ENCODE data around the gene PRKN. TPM values are rescaled to one million over a fixed set of nuclear protein-coding genes. Genes with fewer than 3 reads are reported as not detected.

PRKN gene
- not detected in 2 replicates for total RNA-seq

DNA sequence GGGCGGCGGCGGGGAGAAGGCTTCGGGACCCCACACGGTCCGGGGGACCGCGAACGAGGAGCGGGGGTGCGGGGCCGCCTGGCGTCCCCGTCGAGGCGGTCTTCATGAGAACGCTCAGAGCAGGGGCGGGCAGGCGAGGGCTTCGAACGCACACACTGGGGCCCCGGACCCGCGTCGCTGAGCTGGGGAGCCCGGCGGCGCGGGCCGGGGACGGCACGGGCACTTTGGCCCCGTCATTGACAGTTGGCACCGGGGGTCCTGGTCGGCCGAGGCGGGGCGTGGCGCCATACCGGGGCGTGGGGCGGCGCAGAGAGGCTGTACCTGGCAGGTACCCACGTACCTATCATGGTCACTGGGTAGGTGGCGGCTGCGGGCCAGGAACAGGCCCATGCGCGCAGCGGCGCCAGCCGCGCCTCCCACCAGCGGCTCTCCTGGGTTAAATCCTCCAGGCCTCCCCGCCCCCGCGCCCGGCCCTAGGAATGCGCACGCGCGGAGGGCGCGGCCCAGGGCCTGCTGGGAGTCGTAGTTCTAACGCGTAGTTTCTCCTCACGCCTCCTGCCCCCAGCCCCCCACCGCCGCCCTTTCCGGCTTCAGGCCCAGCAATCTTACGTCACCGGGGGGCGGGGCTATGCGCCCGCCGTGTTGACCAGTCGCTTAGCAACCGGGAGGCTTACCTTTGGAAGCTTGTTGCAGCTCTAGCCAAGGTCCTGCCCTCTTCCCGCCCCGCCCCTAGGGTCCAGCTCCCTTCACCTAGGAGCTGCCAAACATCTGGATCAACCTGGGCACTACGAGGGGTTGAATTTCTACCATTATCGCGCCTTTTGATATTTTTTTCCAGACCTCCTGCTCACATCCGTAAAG is at the start of gene PRKN, which contains the start of gene PACRG:
PRKN (minus strand) TSS at position 445 of the 861 bp plus-strand sequence.
PACRG (plus strand) TSS at position 653 of the 861 bp plus-strand sequence.
- intact Hi-C loops (cut with micrococcal nuclease): loop anchor here (1.0 to 10.0 kb wide), 6 partner anchors 687 to 1735 kb away; partner anchors contain the start of genes AGPAT4 and QKI

DNA sequence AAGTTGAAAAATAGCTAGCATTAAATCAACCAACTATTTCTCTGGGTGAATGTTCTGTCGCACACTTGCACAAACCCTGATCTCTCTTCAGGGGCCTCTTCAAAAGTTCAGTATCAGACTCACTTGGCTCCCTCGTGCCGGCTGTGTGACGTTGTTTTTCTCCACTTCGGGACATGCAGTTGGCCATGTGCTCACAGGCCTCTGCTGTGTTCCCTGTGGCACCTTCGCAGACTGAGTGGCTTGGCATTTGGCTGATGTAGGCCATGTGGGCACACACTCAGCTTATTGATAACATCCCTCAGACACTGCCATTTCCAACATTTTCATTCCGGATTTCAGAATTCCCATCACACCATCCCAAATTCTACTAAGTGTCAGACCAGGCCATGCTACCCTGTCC is 49.5 kb upstream of the PRKN start:
- intact Hi-C loops (cut with micrococcal nuclease): no loop called here

DNA sequence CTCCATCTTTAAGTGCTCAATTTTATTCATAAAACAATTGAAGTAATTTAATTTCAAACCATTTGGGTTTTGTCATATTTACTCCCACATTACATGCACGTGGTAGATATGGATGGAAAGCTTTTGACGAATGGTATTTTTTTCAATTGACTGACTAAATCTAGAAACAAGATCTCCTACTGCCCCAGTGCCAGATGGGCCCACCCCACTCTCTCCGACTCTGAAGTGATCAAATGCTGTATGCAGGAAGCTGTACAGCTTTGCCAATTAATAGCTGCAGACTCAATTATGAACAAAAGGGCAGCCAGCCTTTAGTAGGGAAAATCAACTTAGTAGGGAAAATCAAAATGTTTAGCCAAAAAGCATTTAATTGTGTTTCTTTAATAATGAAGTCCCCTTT is 46.4 kb upstream of the PRKN start:
- intact Hi-C loops (cut with micrococcal nuclease): no loop called here

DNA sequence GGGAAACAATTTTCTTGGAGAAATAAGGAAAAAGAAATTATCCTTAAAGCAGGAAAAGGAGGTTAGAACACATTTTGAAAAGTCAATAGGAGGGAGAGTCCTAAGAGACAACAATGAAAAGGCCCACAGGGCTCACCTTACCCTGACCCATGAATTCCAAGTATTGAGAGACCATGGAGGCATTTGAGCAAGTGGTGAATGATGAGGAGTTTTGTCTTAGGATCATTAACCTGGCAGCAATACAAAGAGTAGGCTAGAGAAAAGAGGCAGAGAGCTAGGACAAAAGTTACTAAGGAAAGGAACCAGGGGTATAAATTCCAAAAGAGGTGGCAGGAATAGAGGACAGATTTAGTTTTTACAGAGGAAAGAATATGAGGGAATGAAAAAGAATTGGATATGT is 44.9 kb upstream of the PRKN start:
- intact Hi-C loops (cut with micrococcal nuclease): no loop called here

DNA sequence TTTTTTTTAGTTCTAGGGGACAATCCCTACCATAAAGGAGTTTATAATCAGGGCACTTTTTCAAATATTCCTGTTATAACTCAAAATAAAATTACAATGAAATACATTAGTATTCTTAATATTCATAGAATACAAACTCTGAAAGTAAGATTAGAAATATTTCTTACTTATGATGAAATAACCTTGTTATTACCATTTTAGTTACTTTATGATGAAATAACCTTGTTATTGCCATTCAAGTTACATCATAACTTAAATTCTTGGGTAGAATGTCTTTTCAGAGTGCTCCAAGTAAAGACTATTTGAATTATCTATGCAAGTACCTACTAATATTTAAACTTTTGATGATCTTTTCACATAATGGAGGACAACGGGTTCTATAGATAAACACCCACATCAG is 43.4 kb upstream of the PRKN start:
- intact Hi-C loops (cut with micrococcal nuclease): no loop called here

DNA sequence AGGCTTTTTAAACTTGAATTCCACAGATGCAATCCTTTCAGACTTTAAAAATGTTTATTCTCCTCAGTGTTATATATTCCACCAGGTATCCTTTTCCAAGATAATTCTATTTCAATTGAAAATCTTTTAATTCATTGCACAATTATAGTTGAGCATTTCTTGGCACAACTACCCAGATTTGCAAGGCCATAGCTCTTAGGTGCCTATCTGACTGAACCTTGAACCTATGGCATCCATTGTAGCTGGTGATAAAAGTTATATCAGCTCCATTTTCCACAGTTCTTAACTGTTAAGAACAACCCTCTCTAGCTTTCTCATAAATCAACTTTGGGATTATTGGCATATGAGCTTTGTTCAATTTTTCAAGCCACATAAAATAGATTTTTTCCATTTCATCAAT is 42.6 kb upstream of the PRKN start:
- intact Hi-C loops (cut with micrococcal nuclease): no loop called here

DNA sequence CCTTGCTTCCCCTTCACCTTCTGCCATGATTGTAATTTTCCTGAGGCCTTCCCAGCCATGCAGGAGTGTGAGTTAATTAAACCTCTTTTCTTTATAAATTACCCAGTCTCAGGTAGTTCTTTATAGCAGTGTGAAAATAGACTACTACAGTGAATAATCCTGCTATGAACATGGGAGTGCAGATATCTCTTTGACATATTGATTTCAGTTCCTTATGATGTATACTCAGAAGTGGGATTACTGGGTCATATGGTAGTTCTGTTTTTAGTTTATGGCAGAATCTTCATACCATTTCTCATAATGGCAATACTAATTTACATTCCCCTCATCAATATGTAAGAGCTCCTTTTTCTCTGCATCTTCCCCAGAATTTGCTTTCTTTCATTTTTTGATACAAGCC is 26.2 kb upstream of the PRKN start:
- intact Hi-C loops (cut with micrococcal nuclease): no loop called here

DNA sequence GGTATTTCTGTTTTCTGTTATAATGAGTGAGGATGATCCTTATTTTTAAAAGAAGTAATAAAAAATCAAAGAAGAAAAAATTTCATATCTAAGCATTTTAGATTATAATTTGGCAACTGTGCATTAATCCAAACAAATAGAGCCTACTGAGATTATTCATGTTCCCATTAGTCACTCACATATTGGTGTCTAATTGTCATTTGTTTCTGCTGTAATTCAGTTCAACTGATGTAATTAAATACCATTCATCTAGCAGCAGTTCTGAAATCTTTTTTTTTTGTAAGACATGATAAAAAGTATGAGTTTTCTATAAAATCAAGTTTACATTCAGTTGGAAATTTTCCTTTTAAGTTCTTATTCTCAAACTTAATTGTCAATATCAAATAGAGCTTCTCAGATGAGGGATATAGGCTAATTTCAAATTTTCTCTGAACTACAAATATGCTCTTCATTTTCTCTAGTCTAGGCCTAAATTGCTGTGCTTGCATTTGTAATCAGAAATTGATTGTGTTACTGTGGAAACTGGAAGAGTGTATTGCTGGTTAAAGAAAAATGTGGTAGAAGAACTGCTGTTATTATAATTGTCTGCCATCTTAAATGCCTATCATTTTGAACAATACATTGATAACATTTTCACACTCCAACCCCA is 23.8 kb upstream of the PRKN start:
- intact Hi-C loops (cut with micrococcal nuclease): no loop called here

DNA sequence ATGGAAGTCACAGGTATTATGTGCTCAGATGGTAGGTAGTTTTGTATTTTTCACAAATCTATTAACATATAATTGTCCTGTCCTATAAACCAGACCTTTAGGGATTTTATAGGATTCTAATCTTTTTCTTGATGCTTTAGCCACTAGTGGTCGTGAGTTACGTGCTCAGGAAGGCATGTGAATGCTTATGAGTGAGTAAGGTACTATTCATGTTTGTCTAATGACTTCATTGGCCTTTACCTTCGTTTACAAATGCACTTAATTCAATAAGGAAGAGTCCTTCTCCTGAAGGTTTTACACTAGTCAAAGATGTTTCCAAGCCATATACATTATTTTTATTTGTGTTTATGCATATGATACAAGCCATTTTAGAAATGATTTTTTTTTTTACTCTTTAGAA is 23.2 kb upstream of the PRKN start:
- intact Hi-C loops (cut with micrococcal nuclease): no loop called here

DNA sequence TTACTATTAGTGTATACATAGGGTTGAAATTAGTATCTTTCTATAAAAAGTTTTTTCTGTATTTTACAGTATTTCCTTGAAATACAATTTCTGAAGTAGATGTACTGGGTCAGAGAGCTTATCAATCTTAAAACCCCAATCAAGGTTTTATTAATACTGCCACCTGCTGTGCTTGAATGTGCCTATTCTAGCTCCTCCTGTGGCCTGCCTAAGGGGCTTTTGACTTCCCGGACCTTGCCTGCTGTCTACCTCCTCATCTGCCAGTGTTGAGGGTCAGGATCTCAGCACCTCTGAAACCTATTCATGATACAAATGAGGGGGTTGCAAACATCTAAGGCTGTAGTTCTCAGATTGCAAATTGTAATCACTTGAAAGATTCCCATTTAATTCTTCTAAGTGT is 9.4 kb upstream of the PRKN start:
- intact Hi-C loops (cut with micrococcal nuclease): no loop called here

DNA sequence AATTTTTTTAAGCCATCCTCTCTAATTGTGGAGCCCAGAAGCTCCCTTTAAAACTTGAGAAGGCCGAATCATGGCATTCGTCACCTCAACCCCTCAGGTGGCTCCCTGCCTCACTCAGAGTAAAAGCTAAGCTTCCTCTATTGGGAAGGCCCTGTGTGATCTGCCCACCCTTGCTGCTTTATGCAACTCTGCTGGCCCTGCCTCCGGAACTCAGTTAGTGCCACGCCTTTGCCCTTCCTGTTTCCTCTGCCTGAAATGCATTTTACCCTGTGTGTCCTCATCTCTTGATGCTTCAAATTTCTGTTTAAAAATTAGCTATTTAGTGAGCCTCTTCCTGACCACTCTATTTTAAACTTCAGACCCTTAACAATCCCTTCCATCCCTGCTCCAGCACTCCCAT is 5.9 kb upstream of the PRKN start:
- intact Hi-C loops (cut with micrococcal nuclease): no loop called here

DNA sequence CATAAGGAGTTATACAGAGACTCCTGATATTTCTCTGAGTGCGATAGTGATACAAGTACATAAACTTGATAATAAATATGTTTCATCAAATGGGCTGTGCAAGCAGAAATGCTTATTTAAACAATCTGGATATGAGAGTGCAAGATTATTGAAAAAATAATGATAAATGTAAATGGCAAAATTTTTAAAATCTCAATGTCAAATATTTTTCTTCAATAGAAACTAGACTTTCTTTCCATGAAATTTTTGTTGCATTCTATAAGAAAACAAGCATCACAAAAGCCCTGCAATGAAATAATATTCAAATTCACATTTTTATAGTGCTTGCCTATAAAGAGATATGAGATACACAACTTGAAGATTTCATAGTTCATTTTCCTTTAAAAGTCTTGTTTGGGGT is 2.9 kb upstream of the PRKN start:
- intact Hi-C loops (cut with micrococcal nuclease): no loop called here

DNA sequence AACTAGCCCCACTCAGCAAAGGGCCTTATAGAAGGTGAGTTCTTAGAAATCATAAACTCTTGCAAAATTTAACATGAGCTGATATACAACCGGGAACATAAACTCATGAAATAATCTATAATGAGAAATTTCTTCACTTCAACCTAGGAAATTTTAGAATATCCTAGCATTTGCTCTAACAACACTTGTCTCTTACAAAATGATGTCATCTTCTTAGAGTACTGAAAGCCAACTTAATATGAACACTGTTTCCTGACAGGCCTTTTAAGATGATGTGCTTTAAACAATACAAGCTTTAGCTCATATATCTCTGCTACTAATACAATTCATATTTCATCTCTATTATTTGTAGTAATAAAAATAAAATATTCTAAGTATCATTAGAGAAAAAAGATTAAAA is 1.1 kb upstream of the PRKN start:
- intact Hi-C loops (cut with micrococcal nuclease): loop anchor here (10.0 kb wide), 1 partner anchor 1226 kb away; no protein-coding TSS in a partner anchor

DNA sequence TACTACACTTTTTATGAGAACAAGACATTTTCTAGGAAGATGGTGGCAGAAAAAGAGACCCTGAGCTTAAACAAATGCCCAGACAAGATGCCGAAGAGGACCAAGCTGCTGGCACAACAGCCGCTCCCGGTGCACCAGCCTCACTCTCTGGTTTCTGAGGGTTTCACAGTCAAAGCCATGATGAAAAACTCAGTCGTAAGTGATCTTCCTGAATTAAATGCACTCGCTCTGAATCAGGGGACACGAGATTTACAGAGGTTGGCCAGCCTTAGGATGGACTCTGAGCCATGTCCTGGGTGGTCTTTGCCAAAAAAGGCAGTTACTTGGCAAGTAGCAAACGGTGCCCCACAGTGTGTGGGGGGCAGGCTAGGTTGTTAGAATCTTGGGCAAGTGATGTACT is 631 bp upstream of the PRKN start:
- intact Hi-C loops (cut with micrococcal nuclease): loop anchor here (10.0 kb wide), 1 partner anchor 1227 kb away; no protein-coding TSS in a partner anchor

DNA sequence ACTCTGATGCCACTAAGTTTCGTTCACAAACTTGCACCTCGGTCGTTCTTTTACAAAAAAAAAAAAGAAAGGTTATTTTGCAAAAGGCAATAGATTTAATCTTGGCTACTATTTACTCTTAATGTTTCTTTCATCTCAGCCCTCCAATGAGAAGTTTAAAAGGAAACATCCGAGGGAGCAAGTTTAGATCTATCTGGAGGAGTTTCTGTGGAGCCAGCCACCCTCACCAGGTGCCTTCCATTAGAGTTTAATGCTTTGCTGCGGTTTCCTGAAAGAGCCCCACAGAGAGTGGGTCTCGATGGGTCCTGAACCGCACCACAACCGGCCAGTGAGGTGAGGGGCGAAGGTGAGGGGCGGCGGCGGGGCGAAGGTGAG is 632 bp downstream of the PRKN start:
- intact Hi-C loops (cut with micrococcal nuclease): loop anchor here (1.0 to 10.0 kb wide), 6 partner anchors 687 to 1735 kb away; partner anchors contain the start of genes AGPAT4 and QKI

DNA sequence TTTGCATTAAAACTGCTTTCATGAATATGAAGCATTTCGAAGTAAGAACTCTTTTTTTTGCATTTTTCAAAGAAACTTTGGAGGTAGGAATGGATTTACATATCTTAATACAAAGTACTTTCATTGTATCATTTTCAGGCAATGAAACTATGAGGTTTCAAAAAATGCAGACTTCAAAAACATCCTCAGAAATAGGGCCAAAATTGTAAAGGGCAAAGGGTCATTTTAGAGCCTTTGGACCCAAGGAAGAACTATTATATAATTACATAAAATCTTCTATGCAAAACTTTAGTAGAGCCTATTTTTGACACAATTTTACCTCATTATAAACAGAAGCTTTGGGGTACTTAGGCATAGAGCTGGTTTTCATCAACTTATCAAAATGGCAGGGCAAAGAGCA is 4.9 kb downstream of the PRKN start:
- intact Hi-C loops (cut with micrococcal nuclease): loop anchor here (10.0 kb wide), 1 partner anchor 1232 kb away; no protein-coding TSS in a partner anchor

DNA sequence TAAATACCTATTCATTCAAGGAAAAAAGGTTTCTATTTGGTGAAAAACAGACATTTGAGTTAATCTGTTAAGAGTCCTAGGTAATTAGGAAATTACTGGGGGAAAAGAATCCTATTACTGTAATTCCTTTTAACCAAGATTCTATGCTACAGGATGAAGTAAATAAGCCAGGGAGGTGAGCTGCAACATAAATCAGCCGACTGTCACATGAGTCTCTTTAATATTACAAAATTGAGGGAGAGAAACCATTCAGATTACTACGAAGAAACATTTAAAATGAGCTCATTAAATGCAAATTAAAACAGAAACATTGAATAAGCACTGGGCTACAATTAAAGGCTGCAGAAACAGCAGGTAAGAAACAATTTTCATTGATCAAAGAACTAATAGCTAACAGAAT is 5.3 kb downstream of the PRKN start:
- intact Hi-C loops (cut with micrococcal nuclease): loop anchor here (10.0 kb wide), 1 partner anchor 1233 kb away; no protein-coding TSS in a partner anchor

DNA sequence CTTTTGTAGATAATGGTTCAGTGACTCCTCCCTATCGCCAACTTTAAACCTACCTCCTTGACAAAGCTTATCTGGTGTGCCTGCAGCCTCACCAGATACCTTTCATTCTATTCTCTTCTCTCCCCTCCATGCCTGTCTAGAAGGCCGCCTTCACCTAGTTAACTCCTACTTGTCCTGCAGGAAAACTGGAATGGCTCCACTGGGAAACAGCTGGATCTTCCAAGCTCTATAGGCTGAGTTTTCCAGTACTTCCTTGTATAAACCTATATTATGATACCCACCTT is 6.2 kb downstream of the PRKN start:
- intact Hi-C loops (cut with micrococcal nuclease): loop anchor here (10.0 kb wide), 1 partner anchor 1233 kb away; no protein-coding TSS in a partner anchor

DNA sequence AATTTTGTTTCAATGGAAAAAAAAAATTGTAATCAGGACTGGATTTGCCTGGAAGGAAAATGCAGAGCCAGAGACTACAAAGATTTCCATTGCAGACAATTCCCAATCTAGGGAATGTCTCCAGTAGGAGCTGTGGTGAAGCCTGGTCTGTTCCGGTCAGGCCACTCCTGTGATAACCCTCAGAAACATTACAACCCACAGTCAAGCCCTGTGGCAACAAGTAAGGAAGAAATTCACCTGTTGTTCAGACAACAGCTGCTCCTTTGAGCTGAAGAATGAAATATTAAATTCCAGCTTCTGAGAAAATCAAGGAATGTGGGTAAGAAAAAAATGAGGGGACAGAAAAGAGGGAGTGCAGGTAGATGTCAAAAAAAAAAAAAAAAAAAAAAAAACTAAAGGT is 8.0 kb downstream of the PRKN start:
- intact Hi-C loops (cut with micrococcal nuclease): no loop called here

DNA sequence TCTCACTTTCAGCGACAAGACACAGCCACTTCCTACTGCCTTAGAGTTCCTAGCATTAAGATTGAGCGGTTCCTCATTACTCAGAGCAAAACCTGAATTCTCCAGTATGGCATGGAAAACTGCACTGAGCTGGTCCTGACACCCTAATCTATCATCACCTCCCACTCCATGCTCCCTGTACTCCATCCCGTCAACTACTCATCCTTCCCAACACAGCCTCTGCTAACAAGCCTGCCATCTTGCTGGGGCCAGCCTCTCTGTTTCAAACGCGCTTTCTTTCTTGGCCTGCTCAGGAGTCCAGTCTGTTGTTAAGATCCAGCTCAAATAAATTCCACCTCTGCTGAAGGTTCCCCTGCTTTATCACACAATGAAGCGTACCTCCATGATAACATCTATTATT is 12.0 kb downstream of the PRKN start:
- intact Hi-C loops (cut with micrococcal nuclease): no loop called here

DNA sequence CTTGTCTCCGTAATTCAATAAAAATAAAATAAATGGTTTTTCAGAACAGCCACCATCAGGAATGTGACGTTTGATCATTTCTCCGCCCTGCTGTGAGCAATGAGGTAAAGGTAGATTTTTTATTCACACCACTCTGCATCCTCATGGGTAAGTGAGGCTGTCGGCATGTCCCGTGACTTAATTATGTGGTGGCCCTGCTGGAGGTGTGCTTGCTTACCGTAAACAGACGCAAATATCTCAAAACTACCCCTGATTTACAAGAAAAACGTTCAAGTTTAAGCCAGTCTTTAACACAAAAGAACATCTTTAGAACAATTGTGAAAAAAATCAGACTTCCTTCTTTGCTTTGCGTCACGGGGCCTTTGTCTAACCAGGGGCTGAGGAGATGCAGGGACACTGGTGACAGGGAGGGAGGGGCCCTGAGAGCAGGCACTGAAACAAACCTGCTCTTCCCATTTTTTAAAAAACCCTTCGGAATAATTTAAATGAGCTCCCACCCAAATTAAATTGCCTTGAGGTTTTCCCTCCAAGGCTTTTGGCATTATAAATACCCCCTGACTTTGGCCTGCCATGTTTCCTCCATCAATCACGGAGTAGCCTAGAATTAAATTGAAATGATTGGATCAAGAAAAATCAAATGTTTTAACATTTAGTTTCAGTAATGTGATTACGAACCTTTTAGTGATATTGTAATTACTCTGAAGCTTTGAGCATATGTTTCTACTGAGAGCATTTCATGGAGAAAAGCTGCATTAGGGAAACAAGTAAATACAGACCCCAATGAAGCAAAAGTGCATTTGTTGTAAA is 13.4 kb downstream of the PRKN start:
- intact Hi-C loops (cut with micrococcal nuclease): no loop called here

DNA sequence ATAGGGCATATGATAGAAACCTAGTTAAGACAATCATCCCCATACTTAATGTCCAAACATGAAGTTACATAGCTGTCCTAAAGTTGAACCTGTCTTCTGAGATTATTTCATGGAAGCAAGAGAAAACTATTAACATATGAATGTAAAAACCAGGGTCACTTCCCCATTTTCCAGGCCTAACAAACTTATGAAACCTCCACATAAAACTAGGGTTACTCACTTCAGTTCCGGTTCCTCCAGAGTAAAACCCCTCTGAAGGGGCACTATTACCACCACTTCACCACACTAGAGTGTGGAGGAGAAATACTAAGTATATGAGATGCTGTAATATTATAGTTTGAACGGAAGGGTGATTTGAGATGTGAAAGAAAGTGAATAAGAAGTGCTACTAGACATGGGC is 14.9 kb downstream of the PRKN start:
- intact Hi-C loops (cut with micrococcal nuclease): no loop called here
